GM21515 (cell line): ENCODE results near the gene NPR1.
"Not testable (repeated sequence)": the region's sequence is repeated elsewhere in the genome, so short reads cannot be mapped to it uniquely, and the experiment has no call there.

Experiments used
- ATAC-seq: cut with Tn5 transposase; IDR thresholded peaks from one replicate; pipeline ENCODE4 v1.9.1; 2021; ENCODE audit not compliant: unreplicated experiment

The NPR1 gene

DNA sequence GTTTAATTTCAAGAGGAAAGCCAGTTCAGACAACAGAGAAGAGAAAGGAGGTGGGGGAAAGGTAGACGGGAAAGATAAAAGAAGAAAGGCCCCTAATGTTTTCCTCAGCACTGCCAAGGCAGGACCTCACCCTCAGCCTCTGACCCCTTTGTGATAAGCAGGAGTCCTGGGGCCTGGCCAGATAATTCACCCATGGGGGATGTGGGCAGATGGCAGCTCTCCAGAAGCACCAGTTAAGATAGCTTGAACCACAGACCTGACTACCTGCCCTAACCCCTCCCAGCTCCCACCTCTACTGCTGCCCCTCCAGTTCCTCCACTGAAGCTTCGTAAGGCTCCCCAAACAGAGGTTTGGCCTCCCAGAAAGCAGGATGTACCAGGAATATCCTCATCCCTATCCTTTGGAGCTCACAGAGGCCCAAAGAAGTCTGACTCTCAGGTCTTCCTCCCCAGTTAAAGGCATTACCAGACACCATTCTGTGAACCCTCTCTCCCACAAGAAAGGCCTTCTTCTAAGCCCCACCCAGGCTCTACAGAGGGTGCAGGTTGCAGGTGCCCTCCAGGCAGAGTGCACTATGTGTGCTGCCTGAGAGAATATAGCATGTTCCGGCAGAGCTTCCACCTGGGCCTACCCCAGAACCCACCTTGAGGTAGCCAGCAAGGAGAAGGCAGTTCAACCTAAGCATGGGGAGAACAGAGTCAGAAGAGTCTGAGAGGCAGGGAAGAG is 29.2 kb upstream of the NPR1 start:
- ATAC-seq = no peak

DNA sequence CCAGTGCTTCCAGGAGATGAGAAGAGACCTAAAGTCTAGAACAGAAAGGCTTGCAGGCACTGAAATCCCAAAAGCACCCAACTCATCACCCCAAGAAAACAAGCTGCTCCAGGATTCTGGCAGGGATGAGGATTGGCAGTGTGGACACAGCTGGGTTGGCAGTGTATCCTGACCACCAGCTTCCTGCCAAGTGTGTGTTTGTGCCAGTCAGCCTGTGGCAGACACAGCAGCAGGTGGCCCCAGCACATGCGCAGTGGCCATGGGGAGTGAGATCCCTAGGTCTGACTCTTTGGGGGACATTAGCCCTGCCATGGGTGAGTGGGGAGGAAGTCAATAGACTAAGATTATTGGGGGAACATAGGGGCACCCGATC is 28.6 kb upstream of the NPR1 start:
- no peak for ATAC-seq

DNA sequence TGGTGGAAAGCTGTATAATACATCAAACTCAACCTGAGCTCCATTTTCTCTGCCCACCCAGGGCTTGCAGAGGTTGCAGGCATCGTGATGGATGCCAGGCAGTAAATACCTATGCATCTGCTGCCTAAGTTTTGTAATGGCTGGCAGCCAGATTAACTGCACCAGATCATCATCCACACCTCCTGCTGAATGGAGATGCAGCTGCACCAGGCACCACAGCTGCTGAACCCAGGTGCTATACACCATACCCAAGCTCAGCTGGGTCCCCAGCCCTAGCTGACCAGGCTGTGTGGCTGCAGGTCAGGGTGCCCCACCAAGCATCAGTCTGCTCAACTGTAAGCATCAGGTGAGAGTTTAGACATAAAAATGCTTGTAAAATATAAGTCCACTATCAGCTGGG is 26.7 kb upstream of the NPR1 start:
- ATAC-seq = no peak

DNA sequence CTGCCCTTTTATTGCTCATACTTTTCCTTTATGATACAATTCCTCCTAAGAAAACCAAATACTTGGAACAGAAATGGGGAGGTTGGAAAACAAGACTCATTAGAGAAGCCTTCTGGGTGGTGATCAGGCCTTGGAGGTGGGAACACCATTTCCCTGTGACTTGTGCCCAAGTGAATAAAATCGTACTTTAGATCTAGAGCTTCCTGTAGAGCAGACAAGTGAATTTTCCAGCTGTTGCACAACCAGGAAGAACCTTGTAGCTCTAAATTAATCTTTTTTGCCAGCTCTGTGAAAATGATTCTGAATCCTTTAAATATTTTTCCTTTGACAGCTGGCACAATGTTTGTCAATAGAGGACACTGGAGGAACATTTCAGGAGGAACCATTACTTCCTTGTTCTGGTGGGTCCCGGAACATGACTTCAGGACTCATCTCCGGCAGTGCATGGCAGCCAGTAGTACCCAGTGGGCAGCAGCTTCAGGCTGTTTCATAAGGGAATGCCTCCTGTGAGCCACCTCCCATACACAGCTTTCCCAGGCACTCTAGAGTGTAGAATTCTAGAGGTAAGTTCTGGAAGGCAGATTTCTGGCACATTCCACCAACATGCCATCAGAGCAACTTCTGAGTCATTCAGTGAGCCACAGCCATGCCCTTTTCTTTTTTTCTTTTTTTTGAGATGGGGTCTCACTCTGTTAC is 25.5 kb upstream of the NPR1 start:
- no peak for ATAC-seq

DNA sequence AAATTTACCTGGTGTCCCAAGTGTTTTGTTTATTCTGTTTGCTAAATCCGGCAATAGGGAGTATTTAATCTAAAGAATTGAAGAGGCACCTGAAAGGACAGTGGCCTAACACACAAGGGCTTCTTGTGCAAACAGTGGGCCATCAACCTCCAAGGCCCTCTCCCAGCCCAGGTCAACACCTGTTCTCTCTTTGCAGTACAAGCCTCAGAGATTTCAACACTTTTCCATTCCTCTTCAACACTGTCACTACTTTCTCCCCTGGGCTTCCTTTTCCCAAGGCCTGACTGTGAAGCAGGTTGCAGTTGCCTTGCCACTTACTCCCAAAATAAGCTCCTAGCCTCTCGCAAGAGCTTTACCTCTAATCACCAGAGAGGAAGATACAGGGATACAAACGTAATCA is 23.2 kb upstream of the NPR1 start:
- no peak for ATAC-seq

DNA sequence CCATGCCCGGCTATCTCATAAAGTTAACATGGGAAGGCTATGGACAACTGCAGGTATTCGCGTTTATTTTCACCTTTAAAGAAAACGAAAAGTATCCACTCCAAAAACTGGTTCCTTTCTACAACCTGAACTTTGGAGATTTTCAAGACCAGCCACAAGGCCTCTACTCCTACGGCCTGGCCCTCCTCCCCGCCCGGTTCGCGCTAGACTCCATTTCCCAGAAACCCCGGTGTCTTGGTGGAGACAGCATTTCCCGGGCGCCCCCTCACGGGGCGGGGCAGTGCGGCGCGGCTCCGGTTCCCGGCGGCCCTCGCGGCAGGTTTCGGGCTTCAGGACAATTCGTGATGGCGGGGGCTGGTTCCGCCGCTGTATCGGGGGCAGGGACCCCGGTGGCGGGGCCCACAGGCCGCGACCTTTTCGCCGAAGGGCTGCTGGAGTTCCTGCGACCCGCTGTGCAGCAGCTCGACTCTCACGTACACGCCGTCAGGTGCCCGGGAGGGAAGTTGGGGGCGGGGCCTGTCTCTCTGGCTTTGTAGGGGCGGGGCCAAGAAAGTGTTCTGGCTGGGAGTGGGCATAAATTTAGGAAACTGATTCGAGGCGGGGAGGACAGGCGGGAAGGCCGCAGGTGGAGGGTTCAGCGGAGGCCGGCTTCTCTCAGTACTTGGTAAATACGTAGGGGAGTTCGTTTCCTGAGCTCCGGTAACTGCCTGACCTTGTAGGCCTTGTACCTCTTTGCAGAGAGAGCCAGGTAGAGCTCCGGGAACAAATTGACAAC is 19.9 kb upstream of the NPR1 start, which contains the start of gene SNAPIN:
Gene SNAPIN, plus strand, starts transcription at position 304 of the 775 bp plus-strand sequence. Its CDS starts 41 bp downstream, at position 345.
- peak; percentile 83 for ATAC-seq

DNA sequence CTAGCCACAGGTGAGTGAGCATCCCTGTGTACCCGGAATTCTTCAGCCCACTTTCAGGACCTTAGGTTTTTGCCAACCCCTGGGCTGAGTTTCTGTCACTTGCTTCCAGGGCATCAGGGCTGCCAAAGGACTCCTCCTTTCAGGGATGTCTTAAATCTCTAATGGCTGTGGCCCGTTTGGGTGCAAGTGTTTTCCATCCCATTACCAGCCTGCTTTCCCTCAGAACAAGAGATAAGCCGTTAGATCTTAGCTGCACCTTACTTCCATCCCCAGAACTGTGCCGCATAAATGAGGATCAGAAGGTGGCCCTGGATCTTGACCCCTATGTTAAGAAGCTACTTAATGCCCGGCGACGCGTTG is 19.3 kb upstream of the NPR1 start:
- peak; percentile 4 for ATAC-seq

DNA sequence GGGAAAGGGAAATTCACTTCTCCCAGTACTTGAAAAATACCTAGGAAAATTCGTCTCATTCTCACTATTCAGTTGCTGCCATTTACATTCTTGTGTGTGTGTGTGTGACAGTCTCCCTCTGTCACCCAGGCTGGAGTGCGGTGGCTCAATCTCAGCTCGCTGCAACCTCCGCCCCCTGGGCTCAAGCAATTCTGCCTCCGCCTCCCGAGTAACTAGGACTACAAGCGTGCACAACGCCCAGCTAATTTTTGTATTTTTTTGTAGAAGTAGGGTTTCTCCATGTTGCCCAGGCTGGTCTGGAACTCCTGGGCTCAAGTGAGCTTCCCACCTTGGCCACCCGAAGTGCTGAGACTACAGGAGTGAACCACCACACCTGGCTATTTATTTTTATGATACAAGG is 18.8 kb upstream of the NPR1 start:
- no peak for ATAC-seq

DNA sequence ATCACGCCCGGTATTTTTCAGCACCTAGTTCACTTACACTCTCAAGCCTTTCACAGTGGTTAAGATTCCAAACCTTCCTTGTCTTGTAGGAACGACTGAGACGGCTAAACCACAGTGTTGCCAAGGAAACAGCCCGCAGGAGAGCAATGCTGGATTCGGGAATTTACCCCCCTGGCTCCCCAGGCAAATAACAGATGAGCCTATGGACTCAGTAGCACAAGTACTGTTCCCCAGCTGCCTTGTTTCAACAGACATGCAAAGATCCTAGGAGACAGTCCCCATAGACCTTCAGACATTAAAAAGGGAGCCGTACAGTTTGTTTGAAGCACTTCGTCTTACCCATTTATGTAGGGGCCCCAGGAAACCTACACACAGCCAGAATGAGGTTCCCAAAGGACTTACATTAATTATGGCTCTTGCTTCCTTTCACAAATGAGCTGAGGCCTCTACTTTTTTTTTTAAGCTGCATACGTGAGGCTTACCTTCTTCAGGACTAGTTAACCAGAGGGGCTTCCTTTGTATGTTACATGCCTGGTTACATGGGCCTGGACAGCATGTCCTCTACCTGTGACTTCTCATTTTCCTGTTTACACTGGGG is 17.3 kb upstream of the NPR1 start:
- ATAC-seq = no peak

DNA sequence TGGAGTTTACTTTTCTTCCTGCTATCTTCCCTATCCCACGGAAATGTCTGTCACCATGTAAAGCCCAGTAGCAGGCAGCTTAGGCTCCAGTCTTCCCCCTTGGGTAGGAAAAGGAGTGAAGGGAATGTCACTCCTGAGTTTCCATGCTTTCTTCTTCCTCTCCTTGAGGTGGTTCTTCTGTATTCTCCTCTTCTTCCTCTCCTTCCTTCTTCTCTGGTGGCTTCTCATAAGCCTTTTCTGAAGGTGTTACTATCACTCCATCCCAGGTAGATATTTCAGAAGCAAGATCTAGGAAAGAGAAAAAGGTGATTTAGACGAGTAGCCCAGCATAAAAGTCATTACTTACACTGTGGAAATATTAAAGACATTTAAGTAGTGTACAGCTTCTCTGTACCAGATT is 16.2 kb upstream of the NPR1 start:
- no peak for ATAC-seq

DNA sequence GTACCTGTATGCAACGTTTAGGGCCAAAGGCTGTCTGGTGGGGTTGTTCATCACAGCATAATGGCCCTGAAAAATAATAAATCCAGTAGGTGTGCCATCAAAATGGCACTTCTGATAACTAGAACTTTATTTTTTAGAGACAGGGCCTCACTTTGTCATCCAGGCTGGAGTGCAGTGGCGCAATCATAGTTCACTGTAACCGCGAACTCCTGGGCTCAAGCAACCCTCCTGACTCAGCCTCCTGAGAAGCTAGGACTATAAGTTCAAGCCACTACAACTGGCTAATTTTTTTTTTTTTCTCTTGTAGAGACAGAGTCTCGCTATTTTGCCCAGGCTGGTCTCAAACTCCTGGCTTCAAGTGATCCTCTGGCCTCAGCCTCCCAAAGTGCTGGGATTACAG is 15.3 kb upstream of the NPR1 start:
- ATAC-seq = no peak

DNA sequence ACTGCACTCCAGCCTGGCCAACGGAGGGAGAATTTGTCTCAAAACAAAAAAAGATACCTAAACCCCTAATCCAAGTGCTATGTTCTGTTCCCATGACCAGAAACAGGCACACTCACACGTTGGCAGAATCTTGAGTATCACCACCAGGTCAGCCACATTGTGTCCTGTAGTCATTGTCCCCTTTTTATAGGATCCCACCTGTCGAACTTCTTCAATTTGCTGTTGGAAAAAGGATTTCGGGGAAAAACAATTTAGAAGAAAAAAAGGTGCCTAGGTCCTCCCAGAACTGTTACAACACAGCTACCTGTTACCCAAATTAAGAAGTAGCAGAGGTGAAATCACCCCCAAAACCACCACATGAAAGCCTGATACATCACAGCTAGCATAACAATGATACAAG is 11.0 kb upstream of the NPR1 start:
- ATAC-seq = no peak

DNA sequence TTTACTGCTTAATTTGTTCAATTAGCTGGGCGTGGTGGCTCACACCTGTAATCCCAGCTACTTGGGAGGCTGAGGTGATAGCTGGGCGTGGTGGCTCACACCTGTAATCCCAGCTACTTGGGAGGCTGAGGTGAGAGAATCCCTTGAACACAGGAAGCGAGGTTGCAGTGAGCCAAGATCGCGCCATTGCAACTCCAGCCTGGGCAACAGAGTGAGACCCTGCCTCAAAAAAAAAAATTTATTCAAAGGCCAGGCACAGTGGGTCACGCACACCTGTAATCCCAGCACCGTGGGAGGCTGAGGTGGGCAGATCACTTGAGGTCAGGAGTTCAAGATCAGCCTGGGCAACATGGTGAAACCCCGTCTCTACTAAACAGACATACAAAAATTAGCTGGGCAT is 9.8 kb upstream of the NPR1 start:
- not testable (repeated sequence) for ATAC-seq

DNA sequence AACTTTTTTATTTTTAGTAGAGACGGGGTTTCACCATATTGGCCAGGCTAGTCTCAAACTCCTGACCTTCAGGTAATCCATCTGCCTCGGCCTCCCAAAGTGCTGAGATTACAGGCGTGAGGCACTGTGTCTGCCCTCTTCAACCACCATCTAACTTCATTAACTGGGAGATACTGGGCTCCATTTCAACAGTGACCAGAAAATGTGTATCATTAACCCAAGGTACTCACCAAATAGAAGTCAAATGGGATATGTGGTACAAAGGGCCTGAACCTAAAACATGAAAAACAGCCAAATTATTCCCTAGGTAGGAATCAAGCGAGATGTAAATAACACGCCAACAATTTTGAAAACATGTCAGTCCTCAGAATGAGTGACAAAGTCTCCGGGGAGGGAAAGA is 8.9 kb upstream of the NPR1 start:
- no peak for ATAC-seq

DNA sequence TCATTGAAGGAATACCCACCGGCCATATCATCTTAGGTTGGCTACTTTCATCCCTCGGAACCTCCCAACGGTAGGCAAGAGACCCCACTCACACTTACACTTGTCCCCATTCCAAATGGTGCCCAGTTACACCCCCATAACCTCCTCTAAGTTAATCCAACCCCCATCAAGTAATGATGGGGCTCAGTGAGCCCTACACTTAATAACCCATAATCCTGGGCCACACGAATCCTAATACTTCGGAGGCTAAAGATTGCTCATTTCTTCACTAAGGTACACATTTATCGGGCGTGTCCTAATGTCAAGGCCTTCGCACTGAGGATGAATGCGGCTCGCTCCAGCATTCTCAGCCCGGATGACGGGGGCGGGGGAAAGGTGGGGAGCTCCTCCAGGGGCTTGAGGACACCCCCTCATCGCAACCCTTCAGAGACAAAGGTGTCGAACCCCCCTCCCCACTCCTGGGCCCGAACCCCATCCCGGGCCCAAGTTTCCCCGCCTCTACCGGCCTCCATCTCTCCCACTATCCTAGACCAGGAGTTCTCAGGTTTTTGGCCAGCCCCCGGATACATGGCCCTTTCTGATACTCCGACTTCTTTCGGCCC is 8.1 kb upstream of the NPR1 start:
- ATAC-seq = no peak

DNA sequence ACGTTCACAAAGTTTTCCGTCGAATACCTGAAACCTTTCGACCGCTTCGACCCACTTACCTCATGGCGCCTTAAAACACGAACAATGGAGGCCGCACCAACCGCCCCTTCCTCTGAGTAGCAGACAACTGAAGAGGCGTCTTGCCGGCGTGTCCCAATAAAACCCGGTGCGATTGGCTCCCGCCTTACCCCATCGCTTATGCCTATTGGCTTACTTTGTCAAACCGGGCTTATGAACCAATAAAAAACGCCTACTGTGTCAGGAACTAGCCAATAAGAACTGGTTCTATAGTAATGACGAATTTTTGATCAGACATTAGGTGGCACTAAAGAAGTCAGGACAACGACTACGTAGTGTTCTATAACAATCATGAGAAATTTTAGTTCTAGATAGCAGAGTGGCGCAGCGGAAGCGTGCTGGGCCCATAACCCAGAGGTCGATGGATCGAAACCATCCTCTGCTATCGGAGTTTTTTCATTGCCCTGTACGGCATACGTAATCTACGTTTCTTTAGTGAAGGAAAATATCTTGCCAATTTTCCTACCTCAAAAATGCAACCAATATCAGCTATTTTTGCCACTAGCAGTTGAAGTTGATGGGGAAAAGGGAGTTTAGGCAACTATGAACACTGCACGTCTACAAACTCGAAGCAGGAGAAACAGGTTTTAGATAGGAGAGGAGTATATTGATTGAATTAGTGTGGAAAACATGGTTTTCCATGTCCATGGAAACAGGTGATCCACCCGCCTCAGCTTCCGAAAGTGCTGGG is 7.4 kb upstream of the NPR1 start, which contains the start of gene ILF2:
Gene ILF2, minus strand, starts transcription at position 135 of the 769 bp plus-strand sequence. Its CDS starts 71 bp downstream, at position 64.
- ATAC-seq = peak; percentile 94

DNA sequence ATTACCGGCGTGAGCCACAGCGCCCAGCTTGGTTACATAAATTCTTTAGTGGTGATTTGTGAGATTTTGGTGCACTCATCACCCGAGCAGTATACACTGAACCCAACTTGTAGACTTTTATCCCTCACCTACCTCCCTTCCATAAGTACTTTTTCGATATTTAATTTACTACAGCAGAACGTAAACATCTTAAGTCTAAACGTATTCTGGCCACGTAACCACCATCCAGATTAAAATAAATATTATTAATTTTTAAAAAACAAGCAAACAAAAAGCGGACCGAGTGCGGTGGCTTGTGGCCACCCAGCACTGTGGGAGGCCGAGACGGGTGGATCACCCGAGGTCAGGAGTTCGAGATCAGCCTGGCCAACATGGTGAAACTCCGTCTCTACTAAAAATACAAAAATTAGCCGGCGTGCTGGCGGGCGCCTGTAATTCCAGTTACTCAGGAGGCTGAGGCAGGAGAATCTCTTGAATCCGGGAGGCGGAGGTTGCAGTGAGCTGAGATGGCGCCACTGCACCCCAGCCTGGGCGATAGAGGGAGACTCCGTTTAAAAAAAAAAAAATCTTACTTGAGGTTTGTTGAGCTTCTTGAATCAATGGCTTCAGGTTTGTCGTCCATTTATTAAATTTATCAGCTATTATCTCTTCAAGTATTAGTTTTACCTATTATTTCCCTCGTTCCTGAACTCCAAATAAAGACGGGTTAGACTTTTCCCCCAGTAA is 6.7 kb upstream of the NPR1 start:
- ATAC-seq = peak; percentile 7

DNA sequence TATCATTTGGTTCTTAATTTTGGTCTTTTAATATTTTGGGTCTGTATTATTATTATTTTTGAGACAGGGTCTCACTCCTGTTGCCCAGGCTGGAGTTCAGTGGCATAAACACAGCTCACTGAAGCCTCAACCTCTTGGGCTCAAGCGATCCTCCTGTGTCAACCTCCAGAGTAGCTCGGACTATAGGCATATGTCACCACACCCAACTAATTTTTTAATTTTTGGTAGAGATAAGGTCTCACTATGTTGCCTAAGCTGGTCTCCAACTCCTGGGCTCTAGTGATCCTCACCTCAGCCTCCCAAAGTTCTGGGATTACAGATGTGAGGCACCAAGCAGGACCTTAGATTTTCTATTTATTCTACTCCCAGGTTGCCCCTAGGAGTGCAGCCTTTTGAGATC is 5.0 kb upstream of the NPR1 start:
- no peak for ATAC-seq

DNA sequence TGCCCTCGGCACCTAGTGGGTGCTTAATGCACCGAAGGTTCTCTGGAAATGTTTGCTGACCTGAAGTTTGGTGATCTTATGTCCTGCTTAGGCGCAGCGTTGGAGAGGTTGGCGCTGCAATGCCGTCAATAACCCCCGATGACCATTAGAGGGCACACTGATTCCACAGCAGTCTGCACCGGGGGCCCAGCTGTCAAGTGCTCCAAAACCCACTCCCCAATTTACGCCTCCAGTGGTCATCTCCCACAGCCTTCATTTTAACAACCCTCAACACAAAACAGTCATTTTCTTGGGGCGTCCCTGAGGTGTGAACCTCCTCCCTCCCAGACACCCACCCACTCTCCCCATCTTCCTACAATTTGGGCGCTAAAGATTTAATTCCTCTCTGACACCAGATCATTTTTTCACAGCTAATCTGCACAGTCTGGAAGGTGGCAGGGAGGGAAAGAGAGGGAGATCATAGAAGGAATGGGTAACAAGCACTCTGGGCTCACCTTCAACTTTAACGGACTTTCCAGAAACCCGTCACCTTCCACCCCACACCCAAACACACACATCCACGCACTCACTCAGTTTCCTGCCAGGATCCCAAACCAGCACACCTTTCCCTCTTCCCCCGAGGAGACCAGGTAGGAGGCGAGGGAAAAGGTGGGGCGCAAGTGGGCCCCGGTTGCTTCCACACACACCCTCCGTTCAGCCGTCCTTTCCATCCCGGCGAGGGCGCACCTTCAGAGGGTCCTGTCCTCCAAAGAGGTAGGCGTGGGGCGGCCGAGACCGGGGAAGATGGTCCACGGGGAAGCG is 570 bp upstream of the NPR1 start:
- no peak for ATAC-seq
